H9 (cell line): ENCODE data around the gene GHSR. TPM values are rescaled to one million over a fixed set of nuclear protein-coding genes. Genes with fewer than 3 reads are reported as not detected.

Experiments used
- DNase-seq: peaks from one replicate; pipeline ENCODE4 v3.0.0-alpha.2; 2017
- H2AFZ ChIP-seq: one replicate; pipeline ENCODE4 v1.6.1; 2013; ENCODE audit warnings: mild to moderate bottlenecking, low read length, control low read depth, moderate library complexity
- H2AK5ac ChIP-seq: 2 replicates; pipeline ENCODE4 v1.6.1; 2013; ENCODE audit warnings: low read length, control low read depth, mixed read lengths; ENCODE audit not compliant: insufficient read length
- H2BK120ac ChIP-seq: one replicate; pipeline ENCODE4 v1.6.1; 2013; ENCODE audit warnings: low read depth, mild to moderate bottlenecking, low read length, control low read depth, inconsistent platforms; ENCODE audit not compliant: poor library complexity, severe bottlenecking
- H2BK12ac ChIP-seq: 2 replicates; pipeline ENCODE4 v1.6.1; 2013; ENCODE audit warnings: low read length, control low read depth, mixed read lengths, low read depth; ENCODE audit not compliant: insufficient read length
- H2BK15ac ChIP-seq: 2 replicates; pipeline ENCODE4 v1.6.1; 2013; ENCODE audit warnings: low read depth, low read length, control low read depth
- H2BK20ac ChIP-seq: one replicate; pipeline ENCODE4 v1.6.1; 2013; ENCODE audit warnings: low read depth, mild to moderate bottlenecking, low read length, control low read depth, inconsistent platforms; ENCODE audit not compliant: poor library complexity, severe bottlenecking
- H2BK5ac ChIP-seq: 2 replicates; pipeline ENCODE4 v1.6.1; 2013; ENCODE audit warnings: low read length, control low read depth, mixed read lengths; ENCODE audit not compliant: insufficient read length
- H3K14ac ChIP-seq: 2 replicates; pipeline ENCODE4 v1.6.1; 2013; ENCODE audit warnings: low read length, control low read depth; ENCODE audit not compliant: insufficient read depth
- H3K18ac ChIP-seq: 2 replicates; pipeline ENCODE4 v1.6.1; 2013; ENCODE audit warnings: low read depth, mild to moderate bottlenecking, mixed read lengths, low read length, control low read depth; ENCODE audit not compliant: insufficient read length
- H3K23ac ChIP-seq: 2 replicates; pipeline ENCODE4 v1.6.1; 2013; ENCODE audit warnings: low read length, control low read depth, mixed read lengths, low read depth; ENCODE audit not compliant: insufficient read length
- H3K23me2 ChIP-seq: 2 replicates; pipeline ENCODE4 v1.6.1; 2013; ENCODE audit warnings: low read depth, mild to moderate bottlenecking, mixed read lengths, low read length, control low read depth; ENCODE audit not compliant: insufficient read length, poor library complexity, severe bottlenecking
- H3K27ac ChIP-seq: 2 replicates; pipeline ENCODE4 v1.5.1; 2013; ENCODE audit warnings: low read length, control low read depth, mixed read lengths, low read depth; ENCODE audit not compliant: insufficient read length
- H3K27me3 ChIP-seq: 2 replicates; pipeline ENCODE4 v1.6.1; 2013; ENCODE audit warnings: low read length, control low read depth, inconsistent platforms; ENCODE audit not compliant: insufficient read depth
- H3K4ac ChIP-seq: 2 replicates; pipeline ENCODE4 v1.6.1; 2013; ENCODE audit warnings: low read depth, mild to moderate bottlenecking, control low read depth, inconsistent platforms, low read length, moderate library complexity
- H3K4me1 ChIP-seq: 2 replicates; pipeline ENCODE4 v1.6.1; 2013; ENCODE audit warnings: low read length, control low read depth, inconsistent platforms; ENCODE audit not compliant: insufficient read depth
- H3K4me2 ChIP-seq: 2 replicates; pipeline ENCODE4 v1.6.1; 2013; ENCODE audit warnings: low read length, control low read depth, mixed read lengths; ENCODE audit not compliant: insufficient read length, insufficient read depth
- H3K56ac ChIP-seq: 2 replicates; pipeline ENCODE4 v1.6.1; 2013; ENCODE audit warnings: low read depth, mild to moderate bottlenecking, mixed read lengths, low read length, control low read depth; ENCODE audit not compliant: insufficient read length
- H3K79me1 ChIP-seq: 2 replicates; pipeline ENCODE4 v1.6.1; 2013; ENCODE audit warnings: low read depth, mild to moderate bottlenecking, moderate library complexity, low read length, control low read depth, inconsistent platforms; ENCODE audit not compliant: insufficient read depth, poor library complexity, severe bottlenecking
- H3K79me2 ChIP-seq: 2 replicates; pipeline ENCODE4 v1.6.1; 2013; ENCODE audit warnings: low read length, control low read depth, inconsistent platforms; ENCODE audit not compliant: insufficient read depth
- H3K9ac ChIP-seq: 2 replicates; pipeline ENCODE4 v1.6.1; 2013; ENCODE audit warnings: low read length, control low read depth, mixed read lengths; ENCODE audit not compliant: insufficient read length; ENCODE audit errors: extremely low read depth
- H3K9me3 ChIP-seq: one replicate; pipeline ENCODE4 v1.6.1; 2013; ENCODE audit warnings: low read depth, low read length, inconsistent platforms; ENCODE audit not compliant: control insufficient read depth
- H3T11ph ChIP-seq: one replicate; pipeline ENCODE4 v1.6.1; 2013; ENCODE audit warnings: mild to moderate bottlenecking, low read length, control low read depth, inconsistent platforms
- H4K20me1 ChIP-seq: one replicate; pipeline ENCODE4 v1.6.1; 2013; ENCODE audit not compliant: control insufficient read depth, insufficient read length, insufficient read depth
- H4K5ac ChIP-seq: 2 replicates; pipeline ENCODE4 v1.6.1; 2013; ENCODE audit warnings: low read depth, mild to moderate bottlenecking, mixed read lengths, low read length, control low read depth; ENCODE audit not compliant: insufficient read length
- H4K8ac ChIP-seq: replicated peaks from 2 replicates; pipeline ENCODE4 v1.6.1; 2013; ENCODE audit warnings: low read length, control low read depth, mixed read lengths, low read depth; ENCODE audit not compliant: insufficient read length
- H4K91ac ChIP-seq: 2 replicates; pipeline ENCODE4 v1.6.1; 2013; ENCODE audit warnings: low read depth, mild to moderate bottlenecking, moderate library complexity, mixed read lengths, low read length, control low read depth; ENCODE audit not compliant: insufficient read length
- H3K27ac Mint-ChIP-seq, 3 experiments: 2 replicates in 2 of 3; 3 replicates in 1 of 3; pipeline ENCODE4 v1.8.0; 2020 to 2021; ENCODE audit warnings: mixed read lengths in 3 of 3, mild to moderate bottlenecking in 1 of 3, moderate library complexity in 1 of 3
- H3K27me3 Mint-ChIP-seq: 2 replicates; pipeline ENCODE4 v1.8.0; 2021; ENCODE audit warnings: low read depth, mild to moderate bottlenecking, moderate library complexity, mixed read lengths
- H3K36me3 Mint-ChIP-seq, 3 experiments: 2 replicates in 2 of 3; 3 replicates in 1 of 3; pipeline ENCODE4 v1.8.0; 2020 to 2021; ENCODE audit warnings: low read depth in 3 of 3, mixed read lengths in 3 of 3; ENCODE audit not compliant: insufficient read depth in 1 of 3
- H3K4me1 Mint-ChIP-seq, 2 experiments: 2 replicates each; pipeline ENCODE4 v1.8.0; 2020; ENCODE audit warnings: mixed read lengths in 2 of 2
- H3K4me3 Mint-ChIP-seq, 2 experiments: 2 replicates in 1 of 2; 3 replicates in 1 of 2; pipeline ENCODE4 v1.8.0; 2020 to 2021; ENCODE audit warnings: mild to moderate bottlenecking in 2 of 2, mixed read lengths in 2 of 2, moderate library complexity in 1 of 2
- H3K9me3 Mint-ChIP-seq, 2 experiments: 2 replicates in 1 of 2; 3 replicates in 1 of 2; pipeline ENCODE4 v1.8.0; 2020; ENCODE audit warnings: mild to moderate bottlenecking in 2 of 2, mixed read lengths in 2 of 2, moderate library complexity in 1 of 2
- WGBS: extraction: QIAGEN DNeasy Blood & Tissue Kit; methylation state at CpG from one replicate; pipeline ENCODE4 v1.1.7; 2013; ENCODE audit warnings: missing lambda C conversion rate, low lambda C conversion rate, mixed read lengths; ENCODE audit not compliant: insufficient read length; ENCODE audit errors: extremely low coverage; 5-methylcytosine and 5-hydroxymethylcytosine counted together
- total RNA-seq: library from RNA; stranded (reverse); gene quantifications from 2 replicates; pipeline ENCODE4 v1.2.1, GENCODE V29; 2021
- TF ChIP-seq, protein P1 (sequence below): fragments of 200-600 bp; sonication (generic); conservative IDR thresholded peaks from 3 replicates; pipeline ENCODE4 v1.8.0; 2021; ENCODE audit warnings: antibody characterized with exemption, mild to moderate bottlenecking

GHSR gene
- total RNA-seq, 1 experiment from 2014 or later: not detected

DNA sequence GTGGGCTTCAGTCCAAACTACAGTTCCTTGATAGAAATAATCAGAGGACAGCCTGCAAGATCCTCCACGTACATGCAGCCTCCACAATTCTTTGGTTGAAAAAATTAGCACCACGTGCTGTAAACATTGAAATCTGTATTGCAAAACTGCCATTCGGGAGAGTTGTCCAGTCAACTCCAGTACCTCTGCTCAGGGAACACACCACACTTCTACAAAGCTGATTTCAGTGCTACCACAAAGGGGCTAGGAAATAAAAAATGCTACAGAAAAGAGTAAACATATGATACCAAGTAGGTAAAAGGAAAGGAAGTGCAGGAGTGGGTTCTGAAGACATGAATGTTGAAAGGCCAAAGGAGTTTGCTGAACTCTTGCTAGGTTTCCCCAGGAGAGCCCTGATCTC lies 40.4 kb downstream of the GHSR start:
- Histone ChIP-seq H3K9ac (no peak overlapping the region), H4K8ac (no peak overlapping the region), H4K5ac (no peak overlapping the region), H3K18ac (no peak overlapping the region), H2AK5ac (no peak overlapping the region), H2AFZ (no peak overlapping the region), H2BK120ac (no peak overlapping the region), H3K4ac (no peak overlapping the region), H3T11ph (no peak overlapping the region), H2BK15ac (no peak overlapping the region), H2BK5ac (no peak overlapping the region), H3K4me2 (no peak overlapping the region), H3K27me3 (no peaks in the 10 kb centered on the region), H4K91ac (no peak overlapping the region), H3K79me2 (no peaks in the 10 kb centered on the region), H3K56ac (no peak overlapping the region), H3K4me1 (no peaks in the 10 kb centered on the region), H4K20me1 (no peaks in the 10 kb centered on the region), H3K79me1 (no peaks in the 10 kb centered on the region), H2BK12ac (no peak overlapping the region), H3K9me3 (no peaks in the 10 kb centered on the region), H3K14ac (no peak overlapping the region), H3K23me2 (no peaks in the 10 kb centered on the region), H3K27ac (no peak overlapping the region), H2BK20ac (no peak overlapping the region), H3K23ac (no peak overlapping the region)
- no CpG with 5 or more reads among the region's 3 CpGs for WGBS
- Mint-ChIP-seq H3K27ac (no peak overlapping the region), H3K27me3 (no peaks in the 10 kb centered on the region), H3K4me1 (no peaks in the 10 kb centered on the region), H3K9me3 (no peaks in the 10 kb centered on the region; a peak in 1 of 5 replicates), H3K4me3 (no peak overlapping the region), H3K36me3 (no peaks in the 10 kb centered on the region; a peak in 2 of 7 replicates)
- TF ChIP-seq, protein P1, sequence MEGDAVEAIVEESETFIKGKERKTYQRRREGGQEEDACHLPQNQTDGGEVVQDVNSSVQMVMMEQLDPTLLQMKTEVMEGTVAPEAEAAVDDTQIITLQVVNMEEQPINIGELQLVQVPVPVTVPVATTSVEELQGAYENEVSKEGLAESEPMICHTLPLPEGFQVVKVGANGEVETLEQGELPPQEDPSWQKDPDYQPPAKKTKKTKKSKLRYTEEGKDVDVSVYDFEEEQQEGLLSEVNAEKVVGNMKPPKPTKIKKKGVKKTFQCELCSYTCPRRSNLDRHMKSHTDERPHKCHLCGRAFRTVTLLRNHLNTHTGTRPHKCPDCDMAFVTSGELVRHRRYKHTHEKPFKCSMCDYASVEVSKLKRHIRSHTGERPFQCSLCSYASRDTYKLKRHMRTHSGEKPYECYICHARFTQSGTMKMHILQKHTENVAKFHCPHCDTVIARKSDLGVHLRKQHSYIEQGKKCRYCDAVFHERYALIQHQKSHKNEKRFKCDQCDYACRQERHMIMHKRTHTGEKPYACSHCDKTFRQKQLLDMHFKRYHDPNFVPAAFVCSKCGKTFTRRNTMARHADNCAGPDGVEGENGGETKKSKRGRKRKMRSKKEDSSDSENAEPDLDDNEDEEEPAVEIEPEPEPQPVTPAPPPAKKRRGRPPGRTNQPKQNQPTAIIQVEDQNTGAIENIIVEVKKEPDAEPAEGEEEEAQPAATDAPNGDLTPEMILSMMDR: no peak
- no peak for DNase-seq
